Activated CD8-positive, alpha-beta memory T cell treated with anti-CD3 and anti-CD28 coated beads for 48 hours (primary cell): ENCODE measurements around the gene CLCA4.

Experiments used
- DNase-seq, 3 experiments: peaks; one replicate each; pipeline ENCODE4 v3.0.0-alpha.2; 2020; ENCODE audit warnings: low read depth in 2 of 3, low spot score in 2 of 3

Gene CLCA4

DNA sequence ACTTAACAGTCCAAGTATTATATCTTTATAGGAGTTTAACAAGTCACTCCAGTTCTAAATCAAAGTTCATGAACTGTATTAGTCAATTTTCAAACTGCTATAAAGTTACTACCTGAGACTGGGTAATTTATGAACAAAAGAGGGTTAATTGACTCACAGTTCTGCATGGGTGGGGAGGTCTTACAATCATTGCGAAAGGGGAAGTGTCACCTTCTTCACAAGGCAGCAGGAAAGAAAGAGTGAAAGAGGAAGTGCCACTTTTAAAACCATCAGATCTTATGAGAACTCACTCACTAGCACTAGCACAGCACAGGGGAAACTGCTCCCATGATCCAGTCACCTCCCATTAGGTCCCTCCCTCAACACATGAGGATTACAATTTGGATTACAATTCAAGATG, 70.0 kb downstream of the CLCA4 start:
- no peak for DNase-seq

DNA sequence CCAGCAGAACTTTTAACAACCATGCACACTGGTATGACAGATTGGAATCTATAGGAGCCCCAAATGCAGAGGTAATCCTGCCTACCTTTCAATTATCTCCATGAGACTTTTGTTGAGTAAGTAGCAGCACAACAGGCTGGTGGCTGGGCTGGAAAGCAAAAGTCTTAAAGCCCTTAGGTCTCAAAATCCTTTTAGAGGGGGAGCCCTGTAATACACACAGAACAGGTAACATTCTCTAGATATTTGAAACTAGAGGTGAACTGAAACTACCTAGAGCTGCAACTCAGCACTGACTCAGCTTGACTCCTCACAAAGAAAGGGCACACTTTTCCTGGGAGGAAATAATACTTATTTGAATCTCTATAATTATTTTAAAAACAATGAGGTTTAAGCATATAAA, 71.5 kb downstream of the CLCA4 start:
- no peak for DNase-seq

DNA sequence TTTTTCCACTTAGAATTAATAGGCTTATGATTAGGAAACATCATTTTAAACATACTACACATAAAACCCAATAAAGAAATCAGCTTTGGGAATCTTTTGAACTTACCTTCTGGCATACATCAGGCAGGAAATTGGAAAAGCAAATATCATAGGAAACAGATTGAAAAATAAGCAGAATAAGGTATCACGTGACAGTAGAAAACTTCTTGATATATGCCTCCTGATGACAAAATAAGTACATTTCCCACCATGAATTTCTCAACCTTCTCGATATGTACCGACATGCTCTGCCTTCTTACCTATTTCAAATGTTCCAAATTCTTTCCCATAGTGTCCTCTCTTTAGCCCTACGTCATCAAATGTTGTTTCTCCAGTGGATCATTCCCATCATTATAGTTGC, 72.4 kb downstream of the CLCA4 start:
- DNase-seq, result no peak

DNA sequence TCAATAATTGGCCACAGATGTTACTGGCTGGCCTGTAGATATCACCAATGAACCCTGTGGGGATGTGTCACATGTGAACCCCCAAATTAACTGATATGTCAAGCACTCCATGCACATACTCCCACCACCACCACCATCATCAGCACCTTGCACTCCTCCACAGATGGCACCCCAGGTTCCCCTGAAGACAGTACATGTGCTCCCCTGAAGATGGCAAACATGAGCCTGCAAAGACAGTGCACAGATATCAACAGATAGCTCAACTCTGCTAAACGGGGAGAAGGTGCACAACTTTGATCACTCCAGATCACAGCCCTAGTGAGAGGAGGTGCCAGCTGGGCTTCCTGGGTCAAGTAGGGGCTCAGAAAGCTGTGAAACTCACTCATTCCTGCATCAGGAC, 74.4 kb downstream of the CLCA4 start:
- DNase-seq, result no peak
